ENCODE data around the gene SPSB4. TPM values are rescaled to one million over a fixed set of nuclear protein-coding genes. Genes with fewer than 3 reads are reported as not detected.
"Not testable (repeated sequence)": the region's sequence is repeated elsewhere in the genome, so short reads cannot be mapped to it uniquely, and the experiment has no call there.

SPSB4 gene
- total RNA-seq, 3 donors from 2014 or later, result 1.3 TPM; not detected in 2

DNA sequence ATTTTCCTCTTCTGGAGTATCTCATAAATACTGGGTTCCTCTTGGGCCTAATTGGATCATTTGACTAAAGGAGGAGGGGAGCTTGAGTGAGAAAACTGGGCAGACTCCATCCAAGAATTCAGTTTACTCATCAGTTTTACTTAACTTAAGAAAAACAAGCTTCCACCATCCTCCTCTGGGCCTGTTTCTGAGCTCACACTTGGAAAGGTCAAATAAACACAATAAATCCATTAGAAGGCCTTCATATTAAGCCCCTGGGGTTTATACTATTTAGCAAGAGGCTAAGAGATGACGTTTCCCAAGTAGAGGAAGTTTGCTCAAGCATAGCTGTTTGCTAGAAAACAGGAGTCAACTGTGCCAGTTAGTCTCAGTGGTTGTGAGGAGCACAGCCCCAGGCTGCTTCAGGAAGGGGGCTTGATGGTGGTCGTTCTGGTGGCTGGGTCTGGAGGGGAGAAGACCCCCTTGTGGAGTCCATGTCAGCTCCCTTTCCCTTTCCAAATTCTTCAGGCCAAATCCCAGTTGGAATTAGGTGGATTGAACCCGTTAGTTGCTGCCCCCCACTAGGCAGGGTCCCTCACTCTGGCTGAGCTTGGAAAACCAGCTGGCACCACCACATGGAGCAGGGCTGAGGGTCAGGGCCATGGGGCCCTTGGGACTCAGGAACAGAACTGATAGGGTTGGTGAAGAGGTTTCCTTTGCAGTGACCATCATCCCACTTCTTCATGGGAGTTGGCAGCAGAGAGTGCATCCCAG is 64.8 kb downstream of the SPSB4 start:
- Histone ChIP-seq H3K4me1 (no peaks in the 10 kb centered on the region), H3K36me3 (no peaks in the 10 kb centered on the region), H3K27ac (peak overlapping the region; percentile 71 to 93), H3K4me3 (no peak overlapping the region), H3K9me3 (no peaks in the 10 kb centered on the region), H3K27me3 (no peaks in the 10 kb centered on the region)
- TF ChIP-seq POLR2A (IDR thresholded peaks at IDR 0.05) (no peak), POLR2AphosphoS5 (IDR thresholded peaks at IDR 0.05) (peak in 1 of 3 donors; percentile 19)
- no peak for DNase-seq (ENCODE audit: low spot score in 2 of 2)
- intact Hi-C loops (cut with DNase I; ENCODE audit: low total_unique reads), result no loop called here

DNA sequence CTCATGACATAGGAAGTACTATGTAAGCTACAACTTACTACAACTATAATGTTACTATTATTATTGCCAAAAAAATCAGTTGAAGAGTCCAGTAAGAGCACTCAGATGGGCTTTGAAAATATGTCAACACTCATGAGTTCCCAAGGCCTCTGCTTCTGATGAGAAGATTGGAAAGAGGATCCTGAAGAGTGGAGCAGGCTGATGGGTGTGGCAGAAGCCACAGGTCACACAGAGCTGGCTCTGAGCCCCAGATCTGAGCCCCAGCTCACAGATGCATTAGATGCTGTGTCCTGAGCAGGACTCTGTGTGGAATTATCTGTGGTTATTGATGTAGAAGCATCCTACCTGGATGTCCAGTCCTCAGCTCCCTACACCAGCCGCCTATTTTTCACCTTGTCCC is 65.6 kb downstream of the SPSB4 start:
- H3K4me3 ChIP-seq, result no peak overlapping the region
- peak overlapping the region; percentile 71 to 93 for H3K27ac ChIP-seq
- H3K9me3 ChIP-seq, result no peaks in the 10 kb centered on the region
- H3K27me3 ChIP-seq, result no peaks in the 10 kb centered on the region
- intact Hi-C loops (cut with DNase I; ENCODE audit: low total_unique reads), result no loop called here
- TF ChIP-seq POLR2A (IDR thresholded peaks at IDR 0.05) (no peak), POLR2AphosphoS5 (IDR thresholded peaks at IDR 0.05) (no peak)
- TF ChIP-seq, protein P1, sequence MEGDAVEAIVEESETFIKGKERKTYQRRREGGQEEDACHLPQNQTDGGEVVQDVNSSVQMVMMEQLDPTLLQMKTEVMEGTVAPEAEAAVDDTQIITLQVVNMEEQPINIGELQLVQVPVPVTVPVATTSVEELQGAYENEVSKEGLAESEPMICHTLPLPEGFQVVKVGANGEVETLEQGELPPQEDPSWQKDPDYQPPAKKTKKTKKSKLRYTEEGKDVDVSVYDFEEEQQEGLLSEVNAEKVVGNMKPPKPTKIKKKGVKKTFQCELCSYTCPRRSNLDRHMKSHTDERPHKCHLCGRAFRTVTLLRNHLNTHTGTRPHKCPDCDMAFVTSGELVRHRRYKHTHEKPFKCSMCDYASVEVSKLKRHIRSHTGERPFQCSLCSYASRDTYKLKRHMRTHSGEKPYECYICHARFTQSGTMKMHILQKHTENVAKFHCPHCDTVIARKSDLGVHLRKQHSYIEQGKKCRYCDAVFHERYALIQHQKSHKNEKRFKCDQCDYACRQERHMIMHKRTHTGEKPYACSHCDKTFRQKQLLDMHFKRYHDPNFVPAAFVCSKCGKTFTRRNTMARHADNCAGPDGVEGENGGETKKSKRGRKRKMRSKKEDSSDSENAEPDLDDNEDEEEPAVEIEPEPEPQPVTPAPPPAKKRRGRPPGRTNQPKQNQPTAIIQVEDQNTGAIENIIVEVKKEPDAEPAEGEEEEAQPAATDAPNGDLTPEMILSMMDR (IDR thresholded peaks at IDR 0.05), result no peak
- no peak for DNase-seq (ENCODE audit: low spot score in 2 of 2)
- no peaks in the 10 kb centered on the region for H3K4me1 ChIP-seq
- no peaks in the 10 kb centered on the region for H3K36me3 ChIP-seq

DNA sequence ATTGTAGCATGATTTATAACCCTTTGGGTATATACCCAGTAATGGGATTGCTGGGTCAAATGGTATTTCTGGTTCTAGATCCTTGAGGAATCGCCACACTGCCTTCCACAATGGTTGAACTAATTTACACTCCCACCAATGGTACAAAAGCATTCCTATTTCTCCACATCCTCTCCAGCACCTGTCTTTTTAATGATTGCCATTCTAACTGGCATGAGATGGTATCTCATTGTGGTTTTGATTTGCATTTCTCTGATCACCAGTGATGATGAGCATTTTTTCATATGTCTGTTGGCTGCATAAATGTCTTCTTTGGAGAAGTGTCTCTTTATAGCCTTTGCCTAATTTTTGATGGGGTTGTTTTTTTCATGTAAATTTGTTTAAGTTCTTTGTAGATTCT is 66.8 kb downstream of the SPSB4 start:
- H3K27ac ChIP-seq; DNase-seq (ENCODE audit: low spot score in 2 of 2); H3K27me3 ChIP-seq; H3K36me3 ChIP-seq; H3K4me3 ChIP-seq; H3K4me1 ChIP-seq; H3K9me3 ChIP-seq; intact Hi-C loops (cut with DNase I; ENCODE audit: low total_unique reads): not testable (repeated sequence)

DNA sequence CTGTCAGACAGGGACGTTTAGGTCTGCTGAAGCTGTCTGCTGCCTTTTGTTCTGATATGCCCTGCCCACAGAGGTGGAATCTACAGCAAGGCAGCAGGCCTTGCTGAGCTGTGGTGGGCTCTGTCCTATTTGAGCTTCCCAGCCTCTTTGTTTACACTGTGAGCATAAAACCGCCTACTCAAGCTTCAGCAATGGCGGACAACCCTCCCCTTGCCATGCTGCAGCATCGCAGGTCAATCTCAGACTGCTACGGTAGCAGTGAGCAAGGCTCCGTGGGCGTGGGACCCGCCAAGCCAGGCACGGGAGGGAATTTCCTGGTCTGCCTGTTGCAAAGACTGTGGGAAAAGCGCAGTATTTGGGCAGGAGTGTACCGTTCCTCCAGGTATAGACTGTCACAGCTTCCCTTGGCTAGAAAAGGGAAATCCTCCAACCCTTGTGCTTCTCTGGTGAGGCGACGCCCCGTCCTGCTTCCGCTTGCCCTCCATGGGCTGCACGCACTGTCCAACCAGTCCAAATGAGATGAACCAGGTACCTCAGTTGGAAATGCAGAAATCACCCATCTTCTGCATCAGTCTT is 71.4 kb downstream of the SPSB4 start:
- Histone ChIP-seq H3K27me3 (no peaks in the 10 kb centered on the region), H3K4me3 (no peak overlapping the region), H3K27ac (no peak overlapping the region), H3K4me1 (no peaks in the 10 kb centered on the region), H3K36me3 (no peaks in the 10 kb centered on the region), H3K9me3 (no peaks in the 10 kb centered on the region)
- DNase-seq (ENCODE audit: low spot score in 2 of 2), result no peak
- TF ChIP-seq POLR2AphosphoS5 (IDR thresholded peaks at IDR 0.05) (no peak), POLR2A (IDR thresholded peaks at IDR 0.05) (no peak)
- TF ChIP-seq, protein P1 (IDR thresholded peaks at IDR 0.05), result no peak
- intact Hi-C loops (cut with DNase I; ENCODE audit: low total_unique reads), result no loop called here

DNA sequence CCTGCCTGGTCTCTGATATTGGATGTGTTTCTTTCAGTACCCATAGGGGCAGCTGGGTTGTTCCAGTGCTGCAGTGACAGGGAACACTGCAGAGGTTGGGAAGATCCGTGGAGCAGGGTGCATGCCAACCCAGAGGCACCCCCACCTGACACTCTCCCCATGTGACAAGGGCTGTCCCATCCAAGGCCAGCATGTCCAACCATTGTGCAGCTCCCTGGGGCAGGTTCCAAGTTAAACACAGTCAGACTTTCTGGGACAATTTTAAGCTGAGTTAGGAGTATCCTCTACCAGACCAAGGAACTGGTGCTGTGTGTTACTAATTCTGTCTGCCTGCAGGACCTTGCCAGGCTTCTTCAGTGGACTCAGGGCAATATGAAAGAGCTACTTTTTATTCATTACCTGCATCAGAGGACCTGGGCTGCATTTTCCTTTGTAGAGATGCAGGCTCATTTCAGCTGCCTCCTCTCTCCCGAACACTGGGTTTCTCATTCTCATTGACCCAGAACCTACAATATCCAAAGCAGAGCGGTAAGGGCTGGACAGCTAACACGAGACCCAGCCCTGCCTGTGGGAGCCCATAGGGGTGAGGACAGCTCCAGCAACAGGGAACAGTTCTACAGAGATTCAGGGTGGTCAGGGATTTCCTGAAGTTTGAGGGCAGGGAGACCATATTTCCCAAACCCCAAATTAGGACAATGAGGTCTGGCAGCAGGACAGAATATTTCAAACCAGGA is 72.7 kb downstream of the SPSB4 start:
- TF ChIP-seq POLR2A (IDR thresholded peaks at IDR 0.05), result no peak
- intact Hi-C loops (cut with DNase I; ENCODE audit: low total_unique reads), result loop anchor here (1.0 kb wide), 1 partner anchor 60 kb away; no protein-coding TSS in a partner anchor
- no peaks in the 10 kb centered on the region for H3K9me3 ChIP-seq
- H3K4me1 ChIP-seq, result no peaks in the 10 kb centered on the region
- H3K36me3 ChIP-seq, result no peaks in the 10 kb centered on the region
- DNase-seq (ENCODE audit: low spot score in 2 of 2), result no peak
- H3K4me3 ChIP-seq, result no peak overlapping the region
- H3K27me3 ChIP-seq, result no peaks in the 10 kb centered on the region
- H3K27ac ChIP-seq, result no peak overlapping the region

DNA sequence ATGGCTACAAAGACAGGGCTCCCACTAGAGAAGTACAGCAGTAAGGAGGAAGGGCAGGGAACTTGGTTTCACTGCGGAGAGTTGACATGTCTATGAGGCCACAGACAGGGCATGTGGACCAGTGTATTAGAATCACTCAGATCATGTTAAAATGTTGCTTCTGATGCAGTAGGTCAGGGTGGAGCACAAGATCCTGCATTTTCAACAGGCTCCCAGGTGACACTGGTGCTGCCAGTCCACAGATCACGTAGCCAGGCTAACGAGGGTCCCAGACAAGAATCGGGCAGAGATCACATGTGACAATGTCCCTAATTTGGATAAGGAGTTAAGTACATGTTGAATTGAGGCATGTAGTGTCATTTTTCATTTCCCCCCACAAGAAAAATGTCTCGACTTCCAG is 73.6 kb downstream of the SPSB4 start:
- no peaks in the 10 kb centered on the region for H3K4me1 ChIP-seq
- no peak for DNase-seq (ENCODE audit: low spot score in 2 of 2)
- TF ChIP-seq POLR2AphosphoS5 (IDR thresholded peaks at IDR 0.05), result no peak
- no peaks in the 10 kb centered on the region for H3K36me3 ChIP-seq
- H3K9me3 ChIP-seq, result no peaks in the 10 kb centered on the region
- H3K4me3 ChIP-seq, result no peak overlapping the region
- intact Hi-C loops (cut with DNase I; ENCODE audit: low total_unique reads), result loop anchor here (1.0 kb wide), 1 partner anchor 60 kb away; no protein-coding TSS in a partner anchor
- H3K27ac ChIP-seq, result no peak overlapping the region
- H3K27me3 ChIP-seq, result no peaks in the 10 kb centered on the region

DNA sequence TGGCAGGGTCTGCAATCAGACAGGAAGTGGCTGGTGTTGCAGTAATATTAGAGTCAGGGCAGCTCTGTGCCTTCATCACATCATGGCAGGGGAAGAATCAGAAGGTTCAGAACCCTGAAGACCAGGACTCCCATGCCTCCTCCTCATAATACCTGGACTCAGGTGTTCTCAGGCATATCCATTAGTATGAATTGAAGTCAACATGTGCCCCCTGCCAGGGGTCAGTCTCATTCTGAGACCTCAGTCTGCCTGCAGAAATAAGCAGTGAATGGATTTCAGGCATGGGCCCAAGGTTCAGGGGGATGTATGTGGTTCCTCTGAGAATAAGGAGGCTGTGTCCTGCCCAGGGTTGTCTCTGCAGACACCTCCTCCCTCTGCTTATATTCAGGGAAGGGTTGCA is 74.2 kb downstream of the SPSB4 start:
- intact Hi-C loops (cut with DNase I; ENCODE audit: low total_unique reads), result no loop called here
- H3K4me1 ChIP-seq, result no peaks in the 10 kb centered on the region
- TF ChIP-seq POLR2AphosphoS5 (IDR thresholded peaks at IDR 0.05) (no peak), POLR2A (IDR thresholded peaks at IDR 0.05) (no peak)
- TF ChIP-seq, protein P1 (IDR thresholded peaks at IDR 0.05), result no peak

More for the DNA sequence above, 74.2 kb downstream of the SPSB4 start:
- DNase-seq (ENCODE audit: low spot score in 2 of 2), result no peak
- Histone ChIP-seq H3K4me3 (no peak overlapping the region), H3K36me3 (no peaks in the 10 kb centered on the region), H3K27me3 (no peaks in the 10 kb centered on the region), H3K27ac (no peak overlapping the region), H3K9me3 (no peaks in the 10 kb centered on the region)
